ENCODE data around the gene P2RX4. TPM values are rescaled to one million over a fixed set of nuclear protein-coding genes. Genes with fewer than 3 reads are reported as not detected.

Gene P2RX4
- total RNA-seq (2021), result 7.9 and 8.1 TPM in 2 replicates
- long read RNA-seq, transcript P2RX4-202 (12 exons, 2,032 nt), result major isoform, 21 of 38 reads
- long read RNA-seq, partial matches to known transcripts, result 1 of 38 reads
- long read RNA-seq, other reads (novel, unspliced or antisense), result 10 of 38 reads

- H4K91ac ChIP-seq (ENCODE audit: insufficient read length, low read depth, low read length), result no peak within 1 kb of the TSS
- no peaks in the 10 kb centered on the region for H4K20me1 ChIP-seq (ENCODE audit: control insufficient read depth, insufficient read depth, insufficient read length)
- no peak within 1 kb of the TSS for H4K8ac ChIP-seq (replicated peaks; ENCODE audit: insufficient read length, low read depth, low read length)
- no peak within 1 kb of the TSS for H3K23ac ChIP-seq (ENCODE audit: insufficient read length, low read depth, low read length)
- no peaks in the 10 kb centered on the region; a peak in 1 of 5 replicates for H3K9me3 Mint-ChIP-seq
- no peaks in the 10 kb centered on the region for H3K36me3 Mint-ChIP-seq (ENCODE audit: insufficient read depth in 1 of 3, low read depth in 3 of 3)
- no peaks in the 10 kb centered on the region for H3K79me2 ChIP-seq (ENCODE audit: insufficient read depth, low read length)
- peak within 1 kb of the TSS in 2 of 3 experiments; percentile 7 to 8; a peak in 3 of 7 replicates for H3K27ac Mint-ChIP-seq
- H3K9ac ChIP-seq (ENCODE audit: extremely low read depth, insufficient read length, low read length), result peak within 1 kb of the TSS; percentile 56
- H2AK5ac ChIP-seq (ENCODE audit: insufficient read length, low read length), result no peak within 1 kb of the TSS
- no peaks in the 10 kb centered on the region for H3K79me1 ChIP-seq (ENCODE audit: insufficient read depth, low read depth, low read length, poor library complexity, severe bottlenecking)
- no peak within 1 kb of the TSS for H2BK15ac ChIP-seq (ENCODE audit: low read depth, low read length)
- H3K18ac ChIP-seq (ENCODE audit: insufficient read length, low read depth, low read length), result peak within 1 kb of the TSS; percentile 73
- DNase-seq, result peak; percentile 93
- H4K5ac ChIP-seq (ENCODE audit: insufficient read length, low read depth, low read length), result no peak within 1 kb of the TSS
- no peak within 1 kb of the TSS for H2BK12ac ChIP-seq (ENCODE audit: insufficient read length, low read depth, low read length)
- peaks cover 7% of the 10 kb centered on the region in 2 experiments for H3K4me1 Mint-ChIP-seq
- WGBS (ENCODE audit: extremely low coverage, insufficient read length, low lambda C conversion rate), result no CpG with 5 or more reads among the region's 97 CpGs
- H3K56ac ChIP-seq (ENCODE audit: insufficient read length, low read depth, low read length), result no peak within 1 kb of the TSS
- H3K4me3 Mint-ChIP-seq, result peak within 1 kb of the TSS; percentile 79 to 83
- no peaks in the 10 kb centered on the region for H3K23me2 ChIP-seq (ENCODE audit: insufficient read length, low read depth, low read length, poor library complexity, severe bottlenecking)
- peak; percentile 42; the same call in 2 of the 3 replicates for TF ChIP-seq CTCF (conservative IDR thresholded peaks at IDR 0.05)
- H3K4me2 ChIP-seq (ENCODE audit: insufficient read depth, insufficient read length, low read length), result peak within 1 kb of the TSS; percentile 42
- no peak within 1 kb of the TSS for H2BK120ac ChIP-seq (ENCODE audit: low read depth, low read length, poor library complexity, severe bottlenecking)
- no peak within 1 kb of the TSS for H3K4ac ChIP-seq (ENCODE audit: low read depth, low read length)
- H2BK20ac ChIP-seq (ENCODE audit: low read depth, low read length, poor library complexity, severe bottlenecking), result no peak within 1 kb of the TSS
- peak within 1 kb of the TSS; percentile 81 for H3K14ac ChIP-seq (ENCODE audit: insufficient read depth, low read length)
- H2AFZ ChIP-seq (ENCODE audit: low read length), result no peak within 1 kb of the TSS
- H3K9me3 ChIP-seq (ENCODE audit: control insufficient read depth, low read depth, low read length), result no peaks in the 10 kb centered on the region
- no peaks in the 10 kb centered on the region for H3K4me1 ChIP-seq (ENCODE audit: insufficient read depth, low read length)
- no peaks in the 10 kb centered on the region; the same call in 1 of the 2 replicates for H3K27me3 ChIP-seq (ENCODE audit: insufficient read depth, low read length)
- no peak within 1 kb of the TSS for H2BK5ac ChIP-seq (ENCODE audit: insufficient read length, low read length)
- H3T11ph ChIP-seq (ENCODE audit: low read length), result no peak within 1 kb of the TSS
- H3K27me3 Mint-ChIP-seq (ENCODE audit: low read depth), result peaks cover 19% of the 10 kb centered on the region
- H3K27ac ChIP-seq (ENCODE audit: insufficient read length, low read depth, low read length), result no peak within 1 kb of the TSS
These were observed at the start of gene P2RX4 for GRCh38 chr12:121209624-121210572. P2RX4 (plus strand) TSS chr12:121210129; CDS start chr12:121210165, 36 bp downstream.

All from H9 (cell line).